NCI-H2196 treated with DMSO at 0.1 percent for 48 hours (cell line): ENCODE results near the gene TAX1BP1.

Experiments
- DNase-seq: peaks from one replicate; lab custom pipeline; 2025; ENCODE audit not compliant: unreplicated experiment; lab: John Stamatoyannopoulos, UW

The TAX1BP1 gene

GRCh38 chr7:27777662-27778061 lies 37.7 kb downstream of the TAX1BP1 start:
- DNase-seq = no peak

DNA sequence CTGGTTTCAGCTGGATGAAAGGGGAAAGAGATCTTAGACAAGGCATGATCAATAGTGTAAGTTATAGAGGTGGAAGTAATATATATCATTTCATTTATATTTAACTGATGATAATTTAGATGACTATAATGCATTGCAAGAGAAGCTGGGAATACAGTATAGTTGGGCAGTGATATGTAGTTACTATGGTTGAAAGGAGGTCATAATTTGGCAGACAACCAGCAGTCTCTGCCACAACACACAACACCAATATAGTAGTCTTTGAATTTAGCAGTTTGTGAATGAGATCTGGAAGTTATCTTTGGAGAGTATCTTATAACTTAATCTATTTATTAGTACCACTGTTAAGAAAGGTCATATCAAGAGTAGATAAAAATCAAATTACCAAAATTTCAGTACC lies 39.9 kb downstream of the TAX1BP1 start:
- no peak for DNase-seq

DNA sequence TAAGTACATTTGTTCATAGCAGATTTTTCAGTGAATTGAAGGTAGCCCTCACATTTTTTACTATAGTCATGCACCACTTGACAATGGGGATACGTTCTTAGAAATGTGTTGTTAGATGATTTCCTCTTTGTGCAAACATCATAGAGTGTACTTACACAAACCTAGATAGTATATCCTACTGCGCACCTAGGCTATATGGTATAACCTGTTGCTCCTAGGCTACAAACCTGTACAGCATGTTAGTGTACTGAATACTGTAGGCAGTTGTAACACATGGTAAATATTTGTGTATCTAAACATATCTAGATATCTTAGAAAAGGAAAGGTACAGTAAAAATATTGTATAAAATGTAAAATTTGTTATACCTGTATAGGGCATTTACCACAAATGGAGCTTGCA lies 41.2 kb downstream of the TAX1BP1 start:
- DNase-seq = no peak

- DNase-seq = no peak
Measured at GRCh38 chr7:27782849-27783248, 42.9 kb downstream of the TAX1BP1 start.

DNA sequence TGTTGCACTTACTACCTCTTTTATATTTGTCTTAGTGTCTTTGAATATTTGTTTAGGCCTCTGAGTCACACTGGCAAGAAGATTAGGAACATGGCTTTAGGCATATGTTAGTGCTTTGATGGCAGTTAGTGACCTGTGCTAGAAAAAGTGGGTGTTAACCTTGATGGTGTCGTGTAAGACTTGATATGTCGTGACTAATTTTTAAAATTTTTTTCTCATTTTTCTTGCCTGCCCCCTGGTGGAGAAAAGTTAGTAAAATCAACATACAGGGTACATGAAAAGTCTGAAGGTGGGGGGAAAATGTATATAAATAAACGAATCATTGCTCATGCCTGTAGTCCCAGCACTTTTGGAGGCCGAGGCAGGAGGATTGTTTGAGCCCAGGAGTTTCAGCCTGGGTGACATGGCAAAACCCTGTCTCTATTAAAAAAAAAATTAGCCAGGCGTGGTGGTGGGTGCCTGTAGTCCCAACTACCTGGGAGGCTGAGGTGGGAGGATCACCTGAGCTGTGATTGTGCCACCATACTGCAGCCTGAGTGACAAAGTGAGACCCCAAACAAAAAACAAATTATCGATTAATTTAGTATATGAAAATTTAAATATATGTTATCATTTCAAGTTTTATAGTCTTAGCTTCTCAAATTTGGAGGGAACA lies 44.6 kb downstream of the TAX1BP1 start:
- DNase-seq = no peak

DNA sequence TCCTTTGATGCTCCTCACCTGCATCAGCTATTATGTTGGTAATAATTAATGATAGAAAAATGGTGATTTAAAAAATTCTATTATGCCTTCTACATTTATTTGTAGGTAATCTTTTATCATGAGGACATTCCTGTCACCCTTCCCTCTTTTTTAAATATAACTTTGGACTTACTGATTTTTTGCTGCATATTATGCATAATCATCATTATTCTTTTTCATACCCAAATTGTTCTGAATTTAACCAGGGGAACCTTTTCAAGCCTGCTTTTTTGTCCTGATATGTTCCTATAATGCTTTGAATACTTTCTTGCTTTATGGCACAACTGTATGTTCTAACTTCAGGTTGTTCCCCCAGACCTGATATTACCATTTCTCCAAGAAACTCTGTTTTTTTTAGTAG lies 48.5 kb downstream of the TAX1BP1 start:
- DNase-seq = no peak

DNA sequence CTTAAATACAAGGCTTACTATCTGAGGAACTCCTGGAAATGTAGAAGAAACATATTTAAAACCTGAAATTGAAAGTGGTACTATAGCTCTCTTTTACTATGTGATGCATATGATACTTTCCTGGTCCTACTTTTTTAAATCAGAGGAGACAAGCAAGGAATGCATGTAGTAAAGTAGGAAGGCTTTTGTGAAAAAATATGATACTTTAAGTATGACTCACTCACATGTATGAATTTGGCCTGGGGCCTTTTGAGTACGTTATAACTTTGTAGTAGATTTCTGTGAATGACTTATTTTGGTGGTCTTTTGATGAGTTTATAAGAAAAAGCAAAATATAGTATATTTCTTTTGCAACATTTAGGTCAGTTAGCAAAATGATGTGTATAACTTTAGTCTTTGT lies 53.8 kb downstream of the TAX1BP1 start:
- no peak for DNase-seq

DNA sequence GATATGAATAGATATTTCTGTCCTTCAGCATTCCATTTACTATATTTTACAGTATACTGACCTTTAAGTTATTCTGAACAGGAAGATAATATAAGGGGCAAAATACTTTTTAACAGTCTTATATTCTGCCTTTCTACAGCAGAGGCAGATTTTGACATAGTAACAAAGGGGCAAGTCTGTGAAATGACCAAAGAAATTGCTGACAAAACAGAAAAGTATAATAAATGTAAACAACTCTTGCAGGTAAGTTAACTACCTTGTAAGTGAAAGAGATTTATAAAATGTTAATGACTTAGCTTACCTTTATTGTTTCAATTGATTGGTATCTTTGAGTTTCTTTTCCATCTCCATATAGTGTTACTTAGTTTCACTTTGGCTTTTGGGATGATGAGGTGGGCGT lies 56.0 kb downstream of the TAX1BP1 start:
- no peak for DNase-seq

GRCh38 chr7:27799212-27799611 lies 59.2 kb downstream of the TAX1BP1 start:
- no peak for DNase-seq

GRCh38 chr7:27802999-27803398 lies 63.0 kb downstream of the TAX1BP1 start:
- DNase-seq = no peak

DNA sequence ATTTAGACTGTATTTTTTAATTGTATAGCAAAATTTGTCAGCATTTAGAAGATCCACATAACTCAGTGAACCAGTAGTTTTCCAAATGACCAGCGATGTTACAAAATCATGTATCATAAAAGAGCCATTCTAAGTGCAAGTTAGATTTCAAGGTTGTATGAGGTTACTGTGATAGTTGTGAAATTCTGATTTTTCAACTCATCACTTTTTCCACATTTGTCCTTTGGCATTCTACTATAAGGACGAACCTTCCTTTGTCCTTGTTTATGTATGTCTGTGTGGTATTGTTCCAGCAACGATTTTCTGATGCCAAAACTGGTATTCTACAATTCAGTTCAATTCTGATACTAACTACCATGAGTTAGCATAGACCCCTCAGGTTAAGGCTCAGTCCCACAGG lies 64.2 kb downstream of the TAX1BP1 start:
- no peak for DNase-seq

- no peak for DNase-seq
Measured at GRCh38 chr7:27808626-27809025, 68.7 kb downstream of the TAX1BP1 start.

GRCh38 chr7:27810186-27810585 lies 70.2 kb downstream of the TAX1BP1 start:
- DNase-seq = no peak

DNA sequence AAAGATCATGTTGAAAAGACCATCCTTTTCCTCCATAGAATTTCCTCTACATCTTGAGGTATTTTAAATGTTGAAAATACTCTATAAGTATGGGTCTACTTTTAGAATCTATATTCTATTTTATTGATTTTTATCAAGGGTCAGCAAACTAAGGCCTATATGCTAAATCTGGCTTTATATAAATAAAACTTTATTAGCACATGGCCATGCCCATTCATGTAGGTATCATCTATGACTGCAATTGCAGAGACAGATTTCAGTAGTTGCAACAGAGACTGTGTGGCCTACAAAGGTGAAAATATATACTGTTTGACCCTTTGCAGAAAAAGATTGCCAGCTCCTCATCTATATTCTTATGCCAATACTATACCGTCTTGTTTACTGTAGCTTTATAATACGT lies 72.7 kb downstream of the TAX1BP1 start:
- no peak for DNase-seq

DNA sequence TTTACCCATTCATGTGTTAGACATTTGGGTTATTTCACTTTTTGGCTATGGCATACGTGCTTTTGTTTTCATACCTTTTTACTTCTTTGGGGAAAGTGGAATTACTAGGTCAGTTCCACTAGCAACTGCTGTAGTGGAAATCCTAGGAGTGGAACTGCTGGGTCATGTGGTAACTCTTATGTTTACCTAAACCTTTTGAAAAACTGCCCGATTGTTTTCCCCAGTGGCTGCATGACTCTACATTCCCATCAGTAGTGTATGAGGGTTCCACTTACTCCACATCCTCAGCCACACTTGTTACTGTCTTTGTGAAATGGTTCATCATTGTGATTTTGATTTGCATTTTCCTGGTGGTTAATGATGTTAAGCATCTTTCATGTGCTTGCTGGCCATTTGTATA lies 82.3 kb downstream of the TAX1BP1 start:
- no peak for DNase-seq

GRCh38 chr7:27825891-27826290 lies 85.9 kb downstream of the TAX1BP1 start:
- DNase-seq = no peak

- no peak for DNase-seq
Measured at GRCh38 chr7:27826357-27826756, 86.4 kb downstream of the TAX1BP1 start.

GRCh38 chr7:27834179-27834921 lies 94.4 kb downstream of the TAX1BP1 start:
- DNase-seq = no peak

DNA sequence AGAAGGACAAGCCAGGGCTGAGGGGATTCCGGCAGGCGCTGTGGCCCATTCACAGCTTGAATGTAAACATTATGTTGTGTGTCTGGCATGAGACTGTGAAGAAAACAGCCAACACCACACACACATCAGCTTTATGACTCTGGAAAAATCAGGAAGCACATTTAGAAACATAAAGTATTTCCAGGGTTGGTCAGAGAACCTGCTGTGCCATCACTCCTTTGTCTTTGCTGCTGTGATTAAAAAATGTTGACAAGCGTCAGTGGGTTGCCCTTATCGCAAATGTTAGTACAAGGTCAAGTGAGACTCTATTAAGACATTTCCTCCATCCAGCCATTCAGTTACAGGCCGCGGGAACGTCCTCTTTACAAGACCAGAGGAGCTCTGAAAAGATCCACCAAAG lies 95.4 kb downstream of the TAX1BP1 start:
- no peak for DNase-seq

- DNase-seq = no peak
Measured at GRCh38 chr7:27836536-27836935, 96.6 kb downstream of the TAX1BP1 start.

DNA sequence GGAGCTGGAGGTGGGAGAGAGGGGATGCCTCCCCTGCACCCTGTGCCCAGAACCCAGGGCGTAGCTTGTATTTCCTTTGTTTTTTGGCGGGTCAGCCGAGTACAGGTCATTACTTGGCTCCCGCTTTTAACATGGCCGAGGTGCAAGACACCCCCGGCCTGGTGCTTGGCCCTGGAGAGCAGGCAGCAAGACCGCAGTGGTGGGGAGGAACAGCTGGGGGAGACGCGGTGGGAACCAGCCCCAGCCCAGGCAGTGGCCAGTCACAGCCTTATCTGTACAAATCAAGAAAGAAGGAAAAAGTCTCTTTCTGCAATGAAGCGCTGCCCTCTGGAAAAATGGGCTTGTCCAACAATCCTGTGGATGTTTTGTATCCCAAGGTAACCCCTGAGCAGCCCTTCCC lies 99.1 kb downstream of the TAX1BP1 start:
- DNase-seq = no peak

DNA sequence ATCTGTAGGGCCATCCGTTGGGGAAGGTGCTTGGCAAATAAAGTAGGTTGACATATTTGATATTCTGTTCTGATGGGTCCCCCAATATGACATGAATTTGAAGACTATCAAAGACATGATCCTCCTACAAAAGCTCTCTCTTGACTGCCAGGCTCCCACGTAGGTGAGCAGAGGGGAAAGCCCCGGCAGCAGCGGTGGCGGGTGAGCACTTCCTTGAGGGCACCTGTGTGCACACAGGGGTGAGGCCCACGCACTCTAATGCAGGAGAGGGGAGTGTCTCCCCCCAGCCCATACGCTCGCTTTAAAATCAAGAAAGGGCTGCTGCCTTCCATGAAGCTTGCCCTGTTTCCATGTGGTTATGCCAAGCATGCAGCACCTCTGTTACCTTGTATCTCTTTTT lies 100.4 kb downstream of the TAX1BP1 start:
- no peak for DNase-seq
